Fibroblast of lung (primary cell): ENCODE data around the gene FANCI.
A peak's percentile ranks its signal among the peaks of the same experiment; 100 is the strongest.

Source experiments
- CTCF ChIP-seq, 2 donors: IDR thresholded peaks in 1 of 2; conservative IDR thresholded peaks in 1 of 2; 1 replicate in 1 of 2; 2 replicates in 1 of 2; pipeline ENCODE4 v1.5.1; 2011 to 2012; ENCODE audit warnings: low read length in 2 of 2, control low read depth in 1 of 2, inconsistent platforms in 1 of 2, low read depth in 1 of 2, mild to moderate bottlenecking in 1 of 2
- EZH2 ChIP-seq: IDR thresholded peaks from 2 replicates; pipeline ENCODE4 v1.5.1; 2012; ENCODE audit warnings: low read length, control low read depth, mild to moderate bottlenecking; ENCODE audit errors: missing control alignments

GRCh38 chr15:89358435-89358754 lies 114.6 kb downstream of the FANCI start:
- no peak for TF ChIP-seq CTCF (conservative IDR thresholded peaks at IDR 0.05 in 1 of 2, IDR thresholded peaks at IDR 0.05 in 1 of 2; ENCODE audit: low read depth in 1 of 2, low read length in 2 of 2)
- TF ChIP-seq EZH2 = peak; percentile 66
